B cell (primary cell): ENCODE results near the gene FMN2.

Experiments used
- CTCF ChIP-seq: fragments of 200-600 bp; IDR thresholded peaks from one replicate; pipeline ENCODE4 v1.8.0; 2022; ENCODE audit warnings: antibody characterized with exemption, mild to moderate bottlenecking
- EZH2 ChIP-seq: IDR thresholded peaks from 2 replicates; pipeline ENCODE4 v1.6.1; 2012; ENCODE audit warnings: borderline replicate concordance, low read depth, mild to moderate bottlenecking, moderate library complexity, low read length; ENCODE audit not compliant: insufficient read depth, poor library complexity, severe bottlenecking

DNA sequence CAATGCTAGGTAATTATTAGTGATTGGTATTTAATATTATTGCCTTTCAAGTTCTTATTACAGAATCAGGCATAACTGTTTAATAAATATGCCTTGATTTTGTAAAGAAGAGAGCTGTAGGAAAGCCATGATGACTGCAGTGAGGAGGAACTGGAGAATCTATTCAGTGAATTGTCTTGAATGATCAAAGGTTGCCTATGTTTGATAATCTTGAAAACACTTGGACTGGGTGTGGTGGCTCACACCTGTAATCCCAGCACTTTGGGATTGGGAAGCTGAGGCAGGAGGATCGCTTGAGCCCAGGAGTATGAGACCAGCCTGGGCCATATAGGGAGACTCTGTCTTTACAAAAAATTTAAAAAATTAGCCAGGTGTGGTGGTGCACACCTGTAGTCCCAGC, 42.4 kb downstream of the FMN2 start:
- TF ChIP-seq CTCF (no peak), EZH2 (no peak)
